H1 (cell line): ENCODE data around the gene FOXN3. TPM values are rescaled to one million over a fixed set of nuclear protein-coding genes. Genes with fewer than 3 reads are reported as not detected.
A peak's percentile ranks its signal among the peaks of the same experiment; 100 is the strongest.

Experiments used
- CTCF ChIA-PET: fragments of 300-600 bp; sonication (Branson Sonifier 250); formaldehyde crosslinking; loops from one replicate; lab custom pipeline; 2021; ENCODE audit not compliant: partially characterized antibody; lab: Charles Lee
- POLR2A ChIA-PET: fragments of 300-600 bp; sonication (Branson Sonifier 250); formaldehyde crosslinking; loops from one replicate; lab custom pipeline; 2021; ENCODE audit warnings: inconsistent platforms; ENCODE audit not compliant: partially characterized antibody; lab: Charles Lee
- DNase-seq, 2 experiments: peaks; one replicate each; pipeline versions ENCODE4 v3.0.0 to v3.0.0-alpha.2; 2010 to 2022; ENCODE audit warnings: low spot score in 2 of 2, low read depth in 1 of 2, mixed read lengths in 1 of 2
- FAIRE-seq: peaks from 2 replicates; lab custom pipeline; 2011; peaks lifted over from hg19 to GRCh38; lab: Jason Lieb, UNC
- H2AFZ ChIP-seq: 2 replicates; pipeline ENCODE4 v1.8.1; 2012; ENCODE audit warnings: low read length, inconsistent platforms
- H2AK5ac ChIP-seq: 2 replicates; pipeline ENCODE4 v1.6.1; 2013; ENCODE audit warnings: low read depth, low read length
- H2BK120ac ChIP-seq: replicated peaks from 2 replicates; pipeline ENCODE3; 2013; ENCODE audit warnings: low read depth, low read length, inconsistent platforms
- H2BK12ac ChIP-seq: 2 replicates; pipeline ENCODE4 v1.6.1; 2013; ENCODE audit warnings: low read depth, low read length
- H2BK15ac ChIP-seq: 2 replicates; pipeline ENCODE4 v1.6.1; 2013; ENCODE audit warnings: low read length
- H2BK20ac ChIP-seq: 2 replicates; pipeline ENCODE4 v1.6.1; 2013; ENCODE audit warnings: low read length
- H2BK5ac ChIP-seq: 2 replicates; pipeline ENCODE4 v1.6.1; 2013; ENCODE audit warnings: low read depth, low read length
- H3K14ac ChIP-seq: 2 replicates; pipeline ENCODE4 v1.6.1; 2013; ENCODE audit warnings: inconsistent platforms; ENCODE audit not compliant: insufficient read length
- H3K18ac ChIP-seq: 2 replicates; pipeline ENCODE4 v1.6.1; 2013; ENCODE audit warnings: low read length; ENCODE audit errors: extremely low read depth
- H3K23ac ChIP-seq: 2 replicates; pipeline ENCODE4 v1.6.1; 2013; ENCODE audit warnings: inconsistent platforms; ENCODE audit not compliant: insufficient read length
- H3K23me2 ChIP-seq: 2 replicates; pipeline ENCODE4 v1.6.1; 2013; ENCODE audit warnings: low read depth, low read length
- H3K27ac ChIP-seq: 2 replicates; pipeline ENCODE4 v1.6.1; 2011; ENCODE audit warnings: low read depth, low read length, inconsistent platforms
- H3K27me3 ChIP-seq, 4 experiments: replicated peaks in 1 of 4; 1 replicate in 1 of 4; 2 replicates in 3 of 4; pipeline versions ENCODE4 v1.6.1 to v1.8.1; 2011 to 2013; ENCODE audit warnings: low read length in 3 of 4, mild to moderate bottlenecking in 3 of 4, inconsistent platforms in 2 of 4, mixed read lengths in 2 of 4, moderate library complexity in 1 of 4; ENCODE audit not compliant: control insufficient read depth in 3 of 4, insufficient read depth in 3 of 4; ENCODE audit errors: extremely low read depth in 1 of 4
- H3K36me3 ChIP-seq, 4 experiments: 2 replicates each; pipeline versions ENCODE4 v1.6.1 to v1.8.1; 2011 to 2013; ENCODE audit warnings: mild to moderate bottlenecking in 4 of 4, low read length in 3 of 4, moderate library complexity in 2 of 4, control low read depth in 1 of 4, inconsistent platforms in 1 of 4; ENCODE audit not compliant: insufficient read depth in 4 of 4, control insufficient read depth in 2 of 4
- H3K4ac ChIP-seq: replicated peaks from 2 replicates; pipeline ENCODE3; 2013; ENCODE audit warnings: low read length, low read depth, mixed read lengths, inconsistent platforms; ENCODE audit not compliant: insufficient read length
- H3K4me1 ChIP-seq, 4 experiments: replicated peaks in 1 of 4; 1 replicate in 1 of 4; 2 replicates in 3 of 4; pipeline versions ENCODE4 v1.6.1 to v1.8.1; 2011 to 2013; ENCODE audit warnings: low read length in 3 of 4, inconsistent platforms in 2 of 4, mixed read lengths in 1 of 4; ENCODE audit not compliant: insufficient read depth in 4 of 4, control insufficient read depth in 3 of 4
- H3K4me2 ChIP-seq, 2 experiments: 2 replicates each; pipeline versions ENCODE4 v1.6.1 to v1.8.1; 2011 to 2013; ENCODE audit warnings: low read depth in 2 of 2, low read length in 2 of 2, control low read depth in 1 of 2, inconsistent platforms in 1 of 2, mild to moderate bottlenecking in 1 of 2; ENCODE audit not compliant: insufficient read depth in 1 of 2
- H3K4me3 ChIP-seq, 4 experiments: fragments of 200-600, 300-600 bp in 1 of 4; sonication (generic), shearing (Covaris generic), sonication (Bioruptor Twin) in 1 of 4; 2 replicates each; pipeline versions ENCODE4 v1.5.1 to v1.8.1; 2011 to 2016; ENCODE audit warnings: low read length in 4 of 4, low read depth in 3 of 4, control low read depth in 2 of 4, inconsistent platforms in 2 of 4, mild to moderate bottlenecking in 2 of 4, mixed read lengths in 1 of 4, moderate library complexity in 1 of 4; ENCODE audit not compliant: insufficient read depth in 2 of 4; ENCODE audit errors: extremely low read depth in 1 of 4
- H3K56ac ChIP-seq: replicated peaks from 2 replicates; pipeline ENCODE3; 2013; ENCODE audit warnings: low read depth, mild to moderate bottlenecking, mixed read lengths, low read length, inconsistent platforms; ENCODE audit not compliant: insufficient read length
- H3K79me1 ChIP-seq: 2 replicates; pipeline ENCODE4 v1.6.1; 2013; ENCODE audit warnings: low read depth, low read length, control low read depth
- H3K79me2 ChIP-seq, 2 experiments: 2 replicates each; pipeline versions ENCODE4 v1.6.1 to v1.8.1; 2012 to 2013; ENCODE audit warnings: low read length in 2 of 2, mild to moderate bottlenecking in 2 of 2, inconsistent platforms in 1 of 2; ENCODE audit not compliant: insufficient read depth in 2 of 2, control insufficient read depth in 1 of 2
- H3K9ac ChIP-seq, 4 experiments: replicated peaks in 1 of 4; 1 replicate in 1 of 4; 2 replicates in 3 of 4; pipeline versions ENCODE4 v1.6.1 to v1.8.1; 2011 to 2013; ENCODE audit warnings: low read depth in 3 of 4, low read length in 3 of 4, control low read depth in 2 of 4, mild to moderate bottlenecking in 2 of 4, moderate library complexity in 2 of 4, inconsistent platforms in 1 of 4; ENCODE audit errors: extremely low read depth in 1 of 4
- H3K9me3 ChIP-seq, 2 experiments: 2 replicates each; pipeline versions ENCODE4 v1.6.1 to v1.8.1; 2012 to 2013; ENCODE audit warnings: mild to moderate bottlenecking in 2 of 2, moderate library complexity in 2 of 2, control low read depth in 1 of 2, inconsistent platforms in 1 of 2, low read depth in 1 of 2, low read length in 1 of 2, mixed read lengths in 1 of 2; ENCODE audit not compliant: insufficient read depth in 2 of 2
- H4K20me1 ChIP-seq, 2 experiments: replicated peaks in 1 of 2; 2 replicates each; pipeline versions ENCODE3 to v1.8.1; 2011 to 2013; ENCODE audit warnings: inconsistent platforms in 2 of 2, low read length in 2 of 2, mild to moderate bottlenecking in 1 of 2; ENCODE audit not compliant: insufficient read depth in 2 of 2, control insufficient read depth in 1 of 2
- H4K5ac ChIP-seq: 2 replicates; pipeline ENCODE4 v1.6.1; 2013; ENCODE audit warnings: low read length, low read depth, mixed read lengths, inconsistent platforms; ENCODE audit not compliant: insufficient read length
- H4K8ac ChIP-seq: 2 replicates; pipeline ENCODE4 v1.8.0; 2013; ENCODE audit warnings: mild to moderate bottlenecking, moderate library complexity, low read length, inconsistent platforms; ENCODE audit not compliant: insufficient read depth; ENCODE audit errors: extremely low read depth
- H4K91ac ChIP-seq: replicated peaks from 2 replicates; pipeline ENCODE3; 2013; ENCODE audit warnings: low read length, mixed read lengths, inconsistent platforms; ENCODE audit not compliant: insufficient read length
- CHD2 ChIP-seq: IDR thresholded peaks from 2 replicates; pipeline ENCODE4 v1.6.1; 2012; ENCODE audit warnings: low read length, improper control_type of control experiment
- E2F6 ChIP-seq: IDR thresholded peaks from 2 replicates; pipeline ENCODE4 v1.6.1; 2012; ENCODE audit warnings: inconsistent platforms
- GABPA ChIP-seq: IDR thresholded peaks from 2 replicates; pipeline ENCODE4 v1.6.1; 2011; ENCODE audit warnings: mild to moderate bottlenecking, low read length, moderate library complexity, borderline replicate concordance; ENCODE audit not compliant: insufficient read depth
- KDM1A ChIP-seq: fragments of 200-600, 300-600 bp; sonication (generic); IDR thresholded peaks from 2 replicates; pipeline ENCODE4 v1.7.1; 2016; ENCODE audit warnings: mild to moderate bottlenecking, low read length, borderline replicate concordance
- MAFK ChIP-seq: IDR thresholded peaks from 2 replicates; pipeline ENCODE4 v1.6.1; 2012; ENCODE audit warnings: low read depth, mild to moderate bottlenecking, improper control_type of control experiment, low read length
- POLR2AphosphoS5 ChIP-seq: IDR thresholded peaks from 2 replicates; pipeline ENCODE4 v1.6.1; 2011; ENCODE audit warnings: low read depth, low read length
- RAD21 ChIP-seq, 2 experiments: IDR thresholded peaks in 1 of 2; conservative IDR thresholded peaks in 1 of 2; 2 replicates each; pipeline ENCODE4 v1.6.1; 2011; ENCODE audit warnings: low read depth in 2 of 2, low read length in 2 of 2, improper control_type of control experiment in 1 of 2, inconsistent platforms in 1 of 2, mild to moderate bottlenecking in 1 of 2, moderate library complexity in 1 of 2
- SP4 ChIP-seq: IDR thresholded peaks from 2 replicates; pipeline ENCODE4 v1.6.1; 2012; ENCODE audit warnings: low read length, inconsistent platforms
- WGBS, 2 experiments: shearing (Covaris generic) in 1 of 2; methylation state at CpG; one replicate each; pipeline versions ENCODE4 v1.1.6 to v1.1.7; 2013 to 2015; ENCODE audit warnings: low lambda C conversion rate in 2 of 2, mixed read lengths in 2 of 2, inconsistent platforms in 1 of 2, low coverage in 1 of 2, missing lambda C conversion rate in 1 of 2; ENCODE audit not compliant: insufficient replicate concordance in 2 of 2, insufficient coverage in 1 of 2, insufficient read length in 1 of 2; ENCODE audit errors: extremely low coverage in 1 of 2, missing lambda C conversion rate in 1 of 2; 5-methylcytosine and 5-hydroxymethylcytosine counted together
- polyA plus RNA-seq, 7 experiments: library from polyadenylated mRNA; depleted of rRNA in 3 of 7; stranded (reverse) in 5 of 7; unstranded in 2 of 7; fragments of >200 nt in 5 of 7; fragments of 200-250 nt in 2 of 7; gene quantifications; 1 replicate in 5 of 7; 2 replicates in 1 of 7; 4 replicates in 1 of 7; pipeline versions ENCODE4 v1.2.1 to v1.2.3, GENCODE V29; 2011 to 2013; ENCODE audit warnings: missing spikeins in 2 of 7, mixed read lengths in 2 of 7
- total RNA-seq: library from RNA; stranded (reverse); fragmentation: NEBNext Ultra II Directional; extraction: Animal tissue kit (Norgen Biotek cat#: 25700); gene quantifications from 2 replicates; pipeline ENCODE4 v1.2.1, GENCODE V29; 2021

The FOXN3 gene
- total and polyA plus RNA-seq, 2 of the 8 experiments (the other 6 are each of a cell fraction or from before 2014, with no cell fraction given) = 52.6 to 178 TPM

GRCh38 chr14:89418452-89418851, 1.4 kb upstream of the FOXN3 start:
- peaks cover 0 to 6% (median 0%) of the 10 kb centered on the region in 4 experiments; a peak in 1 of 8 replicates for H3K36me3 ChIP-seq
- H3K18ac ChIP-seq = no peak overlapping the region
- H4K91ac ChIP-seq = no peak overlapping the region
- no peak overlapping the region; the same call in 1 of the 2 replicates for H2BK12ac ChIP-seq
- POLR2A ChIA-PET = interaction anchor here (1.3 to 2.1 kb wide), 3 partner anchors 11 to 23 kb away, joined by 4 to 5 read pairs (median 5); no protein-coding TSS in a partner anchor
- no peak overlapping the region for H2BK5ac ChIP-seq
- no peak overlapping the region for H2BK15ac ChIP-seq
- no peaks in the 10 kb centered on the region for H3K27me3 ChIP-seq
- no peak overlapping the region for H3K56ac ChIP-seq
- no peak overlapping the region for H2BK120ac ChIP-seq
- FAIRE-seq (no peak), DNase-seq (no peak)
- no peaks in the 10 kb centered on the region for H3K9me3 ChIP-seq
- H3K79me1 ChIP-seq = 0 out of 2 replicates have a peak, but pooled peaks cover 3% of the 10 kb centered on the region
- no peak overlapping the region for H3K9ac ChIP-seq
- no peak overlapping the region for H3K27ac ChIP-seq
- no peak overlapping the region for H3K23ac ChIP-seq
- H2BK20ac ChIP-seq = no peak overlapping the region
- H3K79me2 ChIP-seq = peaks cover 22 to 74% of the 10 kb centered on the region in 2 experiments
- H4K8ac ChIP-seq = no peak overlapping the region
- CTCF ChIA-PET = interaction anchor here (0.5 to 1.4 kb wide), 3 partner anchors 9 to 186 kb away, joined by 4 read pairs; no protein-coding TSS in a partner anchor
- no peak overlapping the region for H3K4ac ChIP-seq
- peaks cover 2% of the 10 kb centered on the region in 2 experiments for H4K20me1 ChIP-seq
- no peak overlapping the region for H4K5ac ChIP-seq
- peak overlapping the region; percentile 75 to 89 for H3K4me2 ChIP-seq
- no peak overlapping the region for H3K14ac ChIP-seq
- H3K4me1 ChIP-seq = peaks cover 4 to 17% (median 13%) of the 10 kb centered on the region in 4 experiments
- no peak overlapping the region for H2AFZ ChIP-seq
- H3K23me2 ChIP-seq = peaks cover 5% of the 10 kb centered on the region; the same call in 1 of the 2 replicates
- H3K4me3 ChIP-seq = peak overlapping the region in 2 of 4 experiments; percentile 69 to 91; a peak in 3 of 8 replicates
- H2AK5ac ChIP-seq = no peak overlapping the region
- WGBS, 2 experiments = 79% methylated on average over 7 of the region's 7 CpGs; no CpG with 5 or more reads in 1 of the 2 experiments
- TF ChIP-seq SP4 = no peak
- TF ChIP-seq CHD2 = no peak
- no peak for TF ChIP-seq KDM1A
- 0 out of 2 replicates have a peak, but pooled peaks have one; percentile 25 for TF ChIP-seq POLR2AphosphoS5
- TF ChIP-seq RAD21 (IDR thresholded peaks at IDR 0.05 in 1 of 2, conservative IDR thresholded peaks at IDR 0.05 in 1 of 2; ENCODE audit: low read depth in 2 of 2, low read length in 2 of 2) = no peak
- TF ChIP-seq MAFK = no peak
- no peak for TF ChIP-seq E2F6
- TF ChIP-seq GABPA = no peak
